Effector CD4-positive, alpha-beta T cell (primary cell): ENCODE results near the gene MANSC4.

Source experiments
- DNase-seq: peaks from one replicate; pipeline ENCODE4 v3.0.0-alpha.2; 2020
- total RNA-seq: gene quantifications from one replicate; lab custom pipeline; 2026; lab: John Stamatoyannopoulos, UW

MANSC4 gene
- total RNA-seq, result 1.3 reads per million

DNA sequence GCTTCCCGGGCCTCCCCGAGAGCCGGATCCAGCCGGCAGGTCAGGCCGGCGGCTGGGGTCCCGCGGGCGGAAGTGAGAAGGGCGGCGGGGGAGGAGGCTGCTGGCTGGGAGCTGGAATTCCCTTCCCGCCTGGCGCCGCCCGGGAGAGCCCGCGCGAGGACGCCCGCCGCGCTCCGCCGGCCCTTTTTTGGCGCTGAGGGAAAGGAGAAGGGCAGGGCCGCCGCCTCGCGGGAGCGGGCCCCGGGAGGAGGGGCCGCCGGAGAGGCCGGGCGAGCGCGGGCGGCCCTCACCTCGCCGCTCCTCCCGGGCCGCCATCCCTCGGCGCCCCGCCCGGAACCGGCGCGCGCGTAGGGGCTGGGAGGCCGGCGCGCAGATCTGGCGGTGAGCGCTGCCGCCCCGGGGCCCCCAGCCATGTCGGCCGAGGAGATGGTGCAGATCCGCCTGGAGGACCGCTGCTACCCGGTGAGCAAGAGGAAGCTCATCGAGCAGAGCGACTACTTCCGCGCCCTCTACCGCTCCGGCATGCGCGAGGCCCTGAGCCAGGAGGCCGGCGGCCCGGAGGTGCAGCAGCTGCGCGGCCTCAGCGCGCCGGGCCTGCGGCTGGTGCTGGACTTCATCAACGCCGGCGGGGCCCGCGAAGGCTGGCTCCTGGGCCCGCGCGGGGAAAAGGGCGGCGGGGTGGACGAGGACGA is at the start of gene MANSC4, which contains the start of gene KLHL42:
Gene MANSC4, minus strand, starts transcription at position 317 of the 692 bp plus-strand sequence. CDS start 8,960 bp downstream, outside the sequence.
Gene KLHL42, plus strand, starts transcription at position 314 of the 692 bp plus-strand sequence. Its CDS starts 98 bp downstream, at position 412.
- peak; percentile 54 for DNase-seq

DNA sequence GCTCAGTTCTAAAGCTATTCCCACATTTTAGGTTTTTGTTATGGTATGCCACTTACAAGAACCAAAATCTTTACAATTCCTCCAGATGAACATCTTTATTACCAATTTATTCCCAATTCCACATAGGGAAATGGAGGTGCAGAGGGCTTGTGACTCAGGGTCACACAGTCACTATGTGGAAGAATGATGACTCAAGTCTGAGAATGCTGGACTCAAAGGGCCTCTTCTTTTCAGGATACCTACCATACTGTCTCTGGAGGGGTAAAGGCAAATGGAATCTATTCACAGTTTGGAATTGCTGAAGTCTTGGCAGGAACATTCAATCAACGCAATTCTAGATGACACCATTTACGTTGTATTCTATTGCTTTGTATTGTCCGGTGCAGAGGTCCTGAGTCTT is 48.2 kb upstream of the MANSC4 start:
- no peak for DNase-seq

DNA sequence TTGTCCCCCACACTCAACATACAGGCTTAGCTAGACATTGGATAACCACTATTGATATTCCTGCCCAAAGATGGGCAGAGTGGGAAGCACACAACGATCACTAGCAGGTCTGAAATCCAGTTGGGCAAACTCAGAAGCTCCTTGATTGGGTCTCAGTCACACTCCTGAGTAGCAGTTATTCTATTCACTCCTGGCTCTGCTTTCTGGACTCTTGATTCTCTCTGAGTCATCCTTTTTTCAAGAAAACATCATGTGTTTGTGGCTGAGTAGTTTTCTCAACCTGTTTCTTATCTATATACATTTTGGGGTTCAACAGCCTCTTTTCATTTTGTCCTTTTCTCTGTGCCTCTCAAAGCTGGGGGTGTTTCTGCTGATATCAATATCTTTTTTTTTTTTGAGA is 46.0 kb upstream of the MANSC4 start:
- DNase-seq, result no peak

DNA sequence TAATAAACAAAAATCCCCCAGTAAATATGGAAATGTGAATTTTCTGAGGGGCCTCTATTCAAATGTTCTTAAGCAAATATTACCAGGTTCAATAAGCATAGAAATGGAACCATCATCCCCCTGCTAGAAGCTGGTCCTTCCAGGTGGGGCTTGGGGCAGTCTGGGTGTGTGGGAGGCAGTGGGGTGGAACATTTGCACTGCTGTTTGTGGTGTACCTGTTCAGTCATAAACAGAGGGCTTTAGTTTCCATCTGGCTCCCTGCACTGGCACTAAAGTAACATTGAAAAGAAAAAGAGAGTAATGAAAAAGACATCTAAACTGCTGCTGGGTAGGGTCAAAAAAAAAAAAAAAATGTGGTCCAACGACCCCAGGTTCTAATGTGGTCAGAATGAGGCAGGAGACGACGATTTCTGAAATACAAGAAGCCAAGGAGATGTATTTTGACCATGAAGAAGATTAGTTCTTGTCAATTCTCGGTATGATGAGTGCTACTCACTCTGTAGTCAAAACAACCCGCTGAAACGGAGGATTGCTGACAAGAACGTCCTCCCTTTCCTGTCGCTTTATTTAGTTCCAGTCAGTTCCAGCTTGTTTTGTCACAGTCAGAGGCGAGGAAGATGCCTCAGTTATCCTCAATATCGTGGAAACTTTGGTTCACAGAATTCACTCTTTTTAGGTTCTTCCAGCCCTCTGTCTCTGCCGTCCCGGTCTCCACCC is 44.2 kb upstream of the MANSC4 start:
- DNase-seq, result no peak

DNA sequence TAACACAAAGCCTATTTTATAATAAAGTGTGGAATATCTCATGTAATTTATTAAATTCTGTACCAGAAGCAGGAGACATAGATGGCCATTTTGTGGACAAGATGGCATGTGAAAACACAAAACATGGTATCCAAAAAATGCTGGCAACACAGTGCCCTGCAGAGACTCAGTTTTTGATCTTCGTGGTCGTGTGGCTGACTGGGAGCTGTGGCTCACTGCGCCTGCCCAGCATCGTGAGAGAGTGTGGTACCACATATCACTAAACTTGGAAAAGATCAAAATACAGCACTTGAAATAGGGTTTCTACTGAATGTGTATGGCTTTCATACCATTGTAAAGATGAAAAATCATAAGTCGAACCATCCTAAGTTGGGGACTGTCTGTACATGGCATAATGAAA is 43.0 kb upstream of the MANSC4 start:
- no peak for DNase-seq

DNA sequence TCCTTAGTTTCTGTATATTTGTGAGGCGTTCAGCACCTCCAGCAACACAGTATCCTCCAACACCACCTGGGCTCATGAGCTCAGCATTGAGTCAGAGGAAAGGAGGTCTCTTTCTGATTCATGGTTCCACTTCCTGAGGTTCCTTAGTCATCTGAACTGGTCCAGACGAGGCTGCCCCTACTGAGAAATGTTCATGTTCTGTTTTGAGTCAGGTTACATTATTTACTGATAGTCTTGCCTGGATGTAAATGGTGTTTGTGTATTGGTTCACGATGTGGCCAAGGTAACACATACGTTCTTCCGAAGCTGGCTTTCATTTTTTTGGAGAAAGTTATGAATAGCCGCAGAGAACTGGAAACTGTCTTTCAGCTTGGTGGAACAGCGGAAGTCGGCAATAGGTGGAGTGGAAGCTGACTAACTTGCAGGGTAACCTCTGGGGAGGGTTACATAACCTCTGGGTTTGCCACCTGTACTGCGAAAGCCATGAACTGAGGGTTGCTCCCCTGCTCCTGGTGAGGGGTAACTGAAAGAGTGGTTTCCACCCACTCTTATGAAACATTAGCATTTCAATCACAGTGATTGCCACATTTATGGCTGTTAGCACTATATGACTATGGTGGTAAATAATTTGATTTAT is 42.2 kb upstream of the MANSC4 start:
- DNase-seq, result peak; percentile 45

DNA sequence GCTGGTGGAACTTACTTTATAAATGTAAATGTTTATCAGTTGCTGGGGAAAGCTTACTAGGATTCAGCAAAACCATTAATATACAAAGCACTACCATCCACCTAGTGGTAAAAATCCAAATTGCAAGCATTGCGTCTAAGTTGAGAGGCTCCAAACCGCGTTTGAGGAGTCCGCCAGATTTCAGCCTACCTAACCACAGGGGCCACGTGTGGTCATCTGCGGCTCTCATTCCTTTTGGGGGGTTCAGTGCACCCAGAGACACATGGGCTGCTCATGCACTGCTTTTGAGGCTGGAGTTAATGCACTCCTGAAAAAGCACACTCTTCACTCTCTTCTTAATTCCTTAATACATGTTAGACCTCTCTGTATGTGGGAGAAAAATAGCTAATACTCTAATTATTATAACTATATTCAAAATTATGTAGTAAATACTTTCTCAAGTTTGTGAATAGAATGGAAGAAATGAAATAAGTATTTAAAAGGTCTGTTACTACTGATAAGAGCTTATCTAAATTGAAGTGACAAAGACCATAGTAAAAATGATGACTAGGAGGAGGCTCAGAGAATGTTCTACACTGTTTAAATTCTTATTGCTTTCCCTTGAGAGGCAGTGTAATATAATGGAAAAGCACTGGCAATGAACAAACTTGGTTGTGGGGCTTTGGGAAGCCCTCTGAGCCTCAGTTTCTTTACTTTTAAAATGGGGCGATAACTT is 41.4 kb upstream of the MANSC4 start:
- peak; percentile 16 for DNase-seq

DNA sequence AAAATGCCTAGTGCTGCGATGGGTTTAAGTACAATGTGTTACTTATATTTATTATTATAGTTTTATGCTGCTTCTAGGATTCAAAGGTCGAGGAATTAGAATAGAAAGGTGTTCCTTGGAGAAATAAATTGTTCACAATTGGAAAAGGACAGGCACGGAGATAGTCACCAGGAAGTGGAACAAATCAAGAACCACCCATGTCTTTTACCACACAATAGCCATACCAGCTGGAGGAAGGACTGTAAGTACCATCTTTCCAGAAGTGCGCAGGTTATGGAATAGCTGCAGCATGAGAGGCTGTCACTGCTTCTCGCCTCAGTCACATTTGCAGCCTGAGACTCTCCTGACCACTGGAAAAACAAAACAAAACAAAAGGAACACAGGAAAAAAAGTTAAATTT is 40.5 kb upstream of the MANSC4 start:
- no peak for DNase-seq

DNA sequence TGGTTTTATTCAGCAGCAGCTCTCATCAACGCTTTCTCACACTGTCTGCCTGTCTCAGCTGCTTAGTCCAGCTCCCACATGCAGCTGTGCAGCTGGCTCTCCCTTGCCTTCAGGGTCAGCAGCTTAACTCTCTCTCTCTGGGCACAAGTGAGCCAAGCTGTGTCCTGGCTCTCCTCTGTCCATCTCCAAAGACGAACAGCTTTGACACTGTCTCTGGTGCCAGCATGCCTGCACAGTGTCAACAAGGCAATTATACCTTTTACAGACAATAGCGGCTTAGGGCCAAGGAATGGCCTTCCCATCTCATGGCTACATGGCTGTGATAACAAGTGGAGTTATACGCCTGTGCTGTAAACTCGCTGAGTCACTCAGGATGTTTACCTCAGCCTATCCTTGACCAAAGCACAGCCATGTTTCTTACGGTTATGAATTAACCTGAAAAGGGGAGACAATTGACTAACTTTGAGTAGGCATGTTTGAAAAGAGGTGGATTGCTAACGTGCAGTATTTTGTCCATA is 38.4 kb upstream of the MANSC4 start:
- no peak for DNase-seq

DNA sequence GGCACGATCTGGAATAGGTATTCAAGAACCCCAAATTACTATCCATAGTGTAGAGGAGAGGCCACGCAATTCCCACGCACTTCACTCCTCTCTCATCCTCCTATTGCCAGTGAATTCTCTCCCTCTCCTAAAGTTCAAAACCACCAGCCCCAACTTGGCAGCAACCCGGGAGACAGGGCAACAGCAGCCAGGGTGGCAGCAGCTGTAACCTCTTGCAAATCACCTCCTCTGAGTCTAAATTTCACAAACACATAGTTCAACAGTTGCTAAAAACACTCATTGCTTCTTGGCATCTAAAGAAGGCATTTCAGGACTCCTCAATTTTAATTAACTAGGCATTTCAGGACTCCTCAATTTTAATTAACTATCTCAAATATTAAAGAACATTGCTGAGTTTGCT is 37.7 kb upstream of the MANSC4 start:
- no peak for DNase-seq

DNA sequence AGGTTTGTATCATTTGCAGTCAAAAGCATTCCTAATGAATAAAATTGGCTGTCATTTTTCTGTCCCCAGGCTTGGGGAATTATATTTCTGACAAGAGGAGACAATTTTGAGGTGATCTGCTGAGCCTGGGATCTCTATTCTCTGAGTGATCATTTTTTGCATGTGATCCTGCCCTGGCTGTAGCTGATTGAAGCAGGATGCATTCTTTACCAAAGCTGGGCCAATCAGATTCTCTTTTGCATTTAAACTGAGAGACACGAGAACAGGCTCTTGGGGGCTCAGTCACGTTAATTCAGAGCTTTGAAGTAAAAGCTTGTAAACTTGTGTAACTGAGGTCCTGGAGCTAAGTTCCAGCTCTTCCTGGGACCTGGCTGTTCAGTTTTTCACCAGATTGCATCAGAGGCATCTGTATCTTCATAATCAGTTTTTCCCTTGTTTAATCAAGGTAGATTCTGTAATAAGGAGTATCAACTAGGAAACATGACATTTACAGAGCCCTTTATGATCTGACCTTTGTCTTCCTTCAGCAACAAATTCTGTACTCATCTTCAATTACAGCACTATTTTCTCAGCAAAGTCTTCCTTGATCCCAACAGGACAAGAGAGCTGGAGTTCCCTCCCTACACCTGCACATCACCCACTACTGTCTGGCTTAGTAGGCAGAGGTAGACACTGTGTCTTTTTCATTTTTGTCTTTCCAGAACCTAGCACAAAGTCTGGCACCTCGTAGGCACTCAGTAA is 35.0 kb upstream of the MANSC4 start:
- no peak for DNase-seq

DNA sequence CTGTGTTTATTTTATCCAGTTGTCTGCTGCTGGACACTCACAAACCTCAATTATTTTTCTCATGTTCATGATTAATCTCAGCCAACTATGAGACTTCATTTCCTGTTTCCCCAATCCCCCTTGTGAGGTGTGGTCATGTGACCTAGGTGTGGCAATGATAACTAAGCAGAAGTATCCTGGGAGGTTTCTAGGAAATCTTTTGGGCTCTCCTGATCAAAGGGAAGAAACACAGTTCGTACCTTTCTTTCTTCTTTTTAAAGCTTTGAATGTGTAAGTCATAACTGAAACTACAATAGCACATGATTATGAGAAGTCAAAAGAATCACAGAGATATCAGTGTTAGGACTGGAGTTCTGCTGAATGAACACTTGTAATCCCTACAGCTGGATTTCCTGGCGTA is 34.4 kb upstream of the MANSC4 start:
- no peak for DNase-seq

DNA sequence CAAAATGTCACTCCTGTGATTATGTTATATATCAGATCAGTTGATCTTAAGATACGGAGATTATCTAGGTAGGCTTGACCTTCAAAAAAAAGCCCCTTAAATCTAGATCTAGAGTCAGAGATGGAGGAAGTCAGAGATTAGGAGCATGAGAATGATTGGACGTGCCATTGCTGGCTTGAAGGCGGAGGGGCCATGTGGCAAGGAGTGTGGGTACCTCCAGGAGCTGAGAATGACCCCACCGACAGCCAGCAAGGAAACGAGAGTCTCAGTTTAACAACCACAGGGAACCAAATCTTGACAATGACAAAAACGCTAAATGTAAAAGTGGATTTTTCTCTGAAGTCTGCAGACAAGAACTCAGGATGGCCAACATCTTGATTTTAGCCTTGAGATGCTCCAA is 32.5 kb upstream of the MANSC4 start:
- no peak for DNase-seq

DNA sequence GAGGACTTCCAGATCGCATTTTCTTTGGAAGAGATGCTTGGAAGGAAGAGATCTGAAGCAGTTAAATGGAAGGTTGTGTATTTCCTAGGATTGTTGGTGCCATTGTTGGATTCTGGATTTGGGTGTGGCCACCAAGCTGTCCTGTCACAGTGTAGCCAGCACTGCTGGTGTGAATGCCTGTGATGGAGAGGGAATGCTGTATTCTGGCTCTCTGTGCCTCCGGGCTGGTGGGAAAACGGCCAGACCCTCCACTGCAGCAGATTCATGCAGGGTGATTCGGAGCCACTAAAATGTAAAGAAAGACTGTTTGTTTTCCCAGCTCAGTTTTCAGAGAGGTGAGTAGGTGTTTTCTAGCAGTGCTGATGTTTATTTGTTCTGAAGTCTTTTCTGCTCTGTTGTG is 30.7 kb upstream of the MANSC4 start:
- no peak for DNase-seq

DNA sequence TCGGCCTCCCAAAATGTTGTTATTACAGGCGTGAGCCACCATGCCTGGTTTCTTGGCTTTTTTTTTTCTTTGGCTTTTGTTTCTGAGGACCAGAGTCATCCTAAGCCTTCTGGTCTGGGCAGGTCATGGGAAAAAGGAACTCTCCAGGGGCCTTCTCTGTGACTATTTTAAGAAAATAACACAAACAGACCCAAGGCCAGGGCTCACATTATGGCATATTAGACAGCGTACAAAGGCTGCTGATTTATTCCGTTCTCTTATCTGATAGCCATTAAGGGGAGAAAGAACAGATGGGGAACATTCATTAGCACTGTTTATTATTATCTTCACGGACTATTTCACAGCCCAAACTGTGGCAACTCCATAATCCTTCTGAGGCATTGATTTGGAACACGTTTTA is 28.8 kb upstream of the MANSC4 start:
- DNase-seq, result no peak

DNA sequence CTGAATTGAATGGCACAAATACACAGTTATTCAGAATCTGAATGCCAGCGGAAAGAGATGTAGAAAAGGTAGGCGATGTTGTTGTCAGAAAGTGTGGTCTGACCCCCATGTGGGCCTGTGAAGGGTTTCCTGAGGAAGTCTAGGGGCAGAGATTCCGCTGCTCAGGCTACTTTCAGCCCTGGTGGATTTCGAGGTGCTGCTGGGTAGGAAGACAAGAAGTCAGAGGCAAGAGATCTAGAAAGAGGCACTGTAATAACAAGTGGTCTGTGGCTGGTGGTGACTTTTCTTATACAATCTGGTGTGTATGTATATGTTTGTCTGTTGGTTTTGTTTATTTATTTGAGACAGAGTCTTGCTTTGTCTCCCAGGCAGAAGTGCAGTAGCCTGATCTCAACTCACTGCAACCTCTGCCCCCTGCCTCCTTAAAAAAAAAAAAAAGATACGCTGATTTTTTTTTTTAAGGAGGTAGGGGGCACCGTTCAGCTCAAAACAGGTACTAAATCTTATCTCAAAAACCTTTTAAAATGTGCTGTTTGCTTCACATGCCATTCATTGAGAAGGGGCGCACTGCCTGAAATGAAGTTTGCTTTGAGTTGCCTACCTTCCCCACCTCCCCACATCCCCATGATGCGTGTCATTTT is 27.1 kb upstream of the MANSC4 start:
- no peak for DNase-seq

DNA sequence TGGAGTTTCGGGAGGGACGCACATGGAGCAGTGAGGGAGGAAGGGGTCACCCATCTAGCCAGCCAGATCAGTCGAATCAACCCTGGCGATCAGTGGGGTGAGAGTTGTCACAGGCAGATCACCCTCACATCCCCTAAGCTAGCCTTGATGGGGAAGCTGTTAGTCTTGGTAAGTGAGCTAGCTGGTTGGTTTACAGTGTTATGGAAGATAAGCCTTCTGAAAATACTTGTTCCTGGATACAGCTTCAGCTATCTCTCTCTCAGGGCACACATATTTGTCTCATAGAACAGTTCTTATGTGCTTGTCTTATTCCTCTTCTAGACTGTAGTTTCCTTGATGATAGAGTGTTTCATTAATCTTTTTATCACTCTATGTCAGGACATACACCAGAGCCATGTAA is 26.2 kb upstream of the MANSC4 start:
- DNase-seq, result no peak

DNA sequence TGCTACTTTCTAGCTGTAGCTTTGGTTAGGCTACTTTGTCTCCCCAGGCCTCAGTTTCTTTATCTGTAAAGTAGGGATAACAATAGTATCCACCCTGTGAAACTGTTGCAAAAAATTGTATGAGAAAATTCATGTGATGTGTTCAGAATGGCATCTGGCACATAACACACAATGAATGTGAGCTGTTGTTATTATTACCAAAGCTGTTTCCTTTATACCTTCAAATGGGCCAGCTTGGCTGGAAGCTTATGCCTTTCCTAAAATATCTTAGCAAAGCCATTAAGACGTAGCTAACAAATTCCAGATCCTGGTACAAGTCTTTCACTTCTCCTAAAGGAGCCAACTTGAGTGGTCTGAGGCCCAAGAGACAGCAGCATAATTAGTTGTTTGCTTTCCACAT is 25.2 kb upstream of the MANSC4 start:
- DNase-seq, result no peak

DNA sequence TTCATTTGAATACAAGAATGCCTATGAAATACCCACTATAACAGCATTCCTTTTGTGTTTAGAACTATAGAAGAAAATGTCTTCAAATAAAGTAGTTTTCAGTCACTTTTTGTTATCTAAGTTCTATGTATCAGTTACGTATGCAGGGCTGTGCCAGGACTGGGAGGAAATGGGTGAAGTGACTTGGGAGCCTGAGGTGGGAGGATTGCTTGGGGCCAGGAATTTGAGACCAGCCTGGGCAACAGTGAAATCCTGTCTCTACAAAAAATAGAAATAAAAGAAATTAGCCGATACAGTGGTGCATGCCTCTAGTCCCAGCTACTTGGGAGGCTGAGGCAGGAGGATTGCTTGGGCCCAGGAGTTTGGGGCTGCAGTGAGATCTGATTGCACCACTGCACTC is 22.9 kb upstream of the MANSC4 start:
- DNase-seq, result no peak

DNA sequence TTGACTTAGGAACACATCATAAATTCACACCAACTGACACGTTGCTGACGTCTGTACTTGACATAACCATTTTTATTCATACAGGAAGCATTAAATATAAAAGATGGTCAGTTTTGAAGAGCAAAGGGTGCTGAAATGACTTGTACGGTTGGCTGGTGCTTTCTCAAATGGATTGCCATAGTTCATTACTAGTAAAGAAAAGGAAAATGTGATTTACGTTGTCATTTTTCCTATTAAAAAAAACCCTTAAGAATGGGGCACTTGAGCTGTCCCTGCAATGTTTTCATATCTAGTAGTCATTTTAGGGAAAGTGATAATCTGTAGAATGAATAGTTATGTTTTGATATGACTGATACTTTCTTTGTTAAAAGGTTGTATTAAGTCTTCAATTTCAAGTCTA is 22.5 kb upstream of the MANSC4 start:
- DNase-seq, result no peak

DNA sequence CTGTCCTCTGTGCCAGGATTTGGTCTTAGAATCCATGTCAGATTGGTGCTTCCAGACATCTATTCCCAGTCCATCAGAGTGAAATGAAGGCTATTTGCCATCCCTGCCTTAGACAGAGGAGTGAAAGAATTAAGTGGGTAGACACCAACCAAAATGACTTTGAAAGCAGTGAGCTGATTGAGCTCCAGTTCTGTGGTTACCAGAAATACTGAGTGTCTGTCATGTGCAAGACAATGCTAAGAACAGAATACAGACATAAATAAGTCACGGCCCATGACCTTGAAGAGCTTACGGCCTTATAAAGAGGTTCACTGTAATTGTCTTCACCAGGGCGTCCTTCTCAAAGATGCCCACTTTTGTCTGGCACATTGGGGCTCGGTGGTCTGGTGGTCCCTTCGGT is 21.6 kb upstream of the MANSC4 start:
- DNase-seq, result no peak

DNA sequence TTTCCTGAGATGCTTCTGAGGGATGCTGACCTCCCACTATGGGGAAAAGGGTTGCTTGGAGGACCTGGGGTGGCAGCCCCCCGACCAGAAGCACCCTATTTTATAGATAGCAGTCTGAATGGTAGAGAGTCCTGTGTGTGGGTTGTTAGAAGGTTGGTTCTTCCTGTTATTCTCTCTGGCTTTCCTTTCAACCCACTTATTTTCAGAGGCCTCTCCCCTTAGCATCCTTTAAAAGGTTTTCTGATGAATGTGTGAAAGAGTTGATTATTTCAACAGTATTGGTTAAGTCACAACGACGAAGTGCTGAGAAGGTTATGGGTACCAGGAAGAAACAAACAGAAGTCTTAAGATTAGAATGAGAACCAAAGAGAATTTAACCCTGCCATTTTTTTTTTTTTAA is 20.8 kb upstream of the MANSC4 start:
- DNase-seq, result no peak
